NCI-H128 (cell line): ENCODE results near the gene APLP2.

ENCODE experiments used
- DNase-seq: peaks from one replicate; lab custom pipeline; 2025; ENCODE audit not compliant: unreplicated experiment; lab: John Stamatoyannopoulos, UW

APLP2 gene

DNA sequence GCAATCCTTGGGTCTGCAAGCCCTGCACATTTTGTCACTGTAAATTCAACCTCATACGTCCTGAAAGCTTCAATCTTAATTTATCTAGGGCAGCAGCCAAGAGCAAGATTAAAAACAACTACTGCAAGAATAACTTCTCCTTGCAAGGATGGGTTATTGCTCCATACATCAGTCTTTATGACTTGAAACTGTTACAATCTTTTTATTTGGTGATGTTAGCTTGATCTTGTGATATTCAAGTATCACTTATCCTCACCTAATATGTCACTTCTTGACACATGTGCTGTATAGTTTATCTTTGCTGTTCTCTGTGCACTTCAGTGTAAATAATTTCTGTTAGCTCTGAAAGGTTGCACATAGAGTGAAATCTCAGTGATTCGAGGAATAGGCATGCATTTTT lies 14.7 kb upstream of the APLP2 start:
- no peak for DNase-seq

DNA sequence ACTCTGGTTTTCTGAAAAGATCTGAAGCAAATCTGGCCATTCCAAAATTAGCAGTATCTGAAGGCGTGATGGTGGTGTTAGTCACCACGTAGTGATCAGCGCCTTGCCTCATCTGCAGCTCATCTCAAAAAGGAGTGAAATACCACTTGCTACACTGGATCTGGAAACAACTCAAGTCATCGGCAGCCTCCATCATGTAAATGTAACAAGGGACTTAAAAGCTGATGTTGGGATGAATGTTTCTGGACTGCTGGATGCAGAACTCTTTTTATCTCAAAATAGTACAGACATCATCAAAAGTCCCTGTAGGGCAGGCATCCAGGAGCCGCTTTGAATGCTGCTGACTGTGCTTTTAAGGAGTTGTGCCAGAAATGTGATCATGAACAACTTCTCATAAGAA lies 14.1 kb upstream of the APLP2 start:
- DNase-seq, result no peak

DNA sequence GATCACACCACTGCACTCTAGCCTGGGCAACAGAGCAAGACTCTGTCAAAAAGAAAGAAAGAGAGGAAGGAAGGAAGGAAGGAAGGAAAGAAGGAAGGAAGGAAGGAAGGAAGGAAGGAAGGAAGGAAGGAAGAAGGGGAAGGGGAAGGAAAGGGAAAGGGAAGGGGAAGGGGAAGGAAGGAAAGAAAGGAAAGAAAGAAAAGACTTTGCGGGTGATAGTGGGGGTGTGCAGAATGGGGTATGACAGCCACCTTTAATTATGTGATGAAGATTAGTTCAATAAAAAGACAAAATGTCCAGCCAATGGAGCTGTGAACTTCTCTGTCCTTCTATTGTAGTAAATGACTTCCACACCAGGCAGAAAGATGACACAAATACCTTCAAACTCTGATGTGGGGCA lies 8.7 kb upstream of the APLP2 start:
- DNase-seq, result no peak

DNA sequence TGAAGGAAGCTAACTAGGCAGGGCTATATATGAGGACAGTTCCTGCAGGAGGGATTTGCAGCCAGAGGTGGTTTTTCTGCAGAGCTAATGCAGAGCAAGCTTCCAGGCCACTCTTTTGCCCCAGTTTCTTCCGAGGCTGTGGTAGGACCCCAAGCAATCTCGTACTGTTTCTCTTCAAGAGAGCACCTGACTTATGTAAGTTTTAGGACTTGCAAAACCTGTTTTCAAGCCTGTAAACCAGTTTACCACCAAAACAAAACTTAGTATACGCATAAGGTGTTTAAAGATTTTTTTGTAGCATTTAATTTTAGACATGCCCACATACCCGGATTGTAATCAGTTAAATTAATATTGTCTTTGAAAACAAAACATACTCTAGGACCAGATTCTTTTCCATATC lies 7.7 kb upstream of the APLP2 start:
- DNase-seq, result no peak

DNA sequence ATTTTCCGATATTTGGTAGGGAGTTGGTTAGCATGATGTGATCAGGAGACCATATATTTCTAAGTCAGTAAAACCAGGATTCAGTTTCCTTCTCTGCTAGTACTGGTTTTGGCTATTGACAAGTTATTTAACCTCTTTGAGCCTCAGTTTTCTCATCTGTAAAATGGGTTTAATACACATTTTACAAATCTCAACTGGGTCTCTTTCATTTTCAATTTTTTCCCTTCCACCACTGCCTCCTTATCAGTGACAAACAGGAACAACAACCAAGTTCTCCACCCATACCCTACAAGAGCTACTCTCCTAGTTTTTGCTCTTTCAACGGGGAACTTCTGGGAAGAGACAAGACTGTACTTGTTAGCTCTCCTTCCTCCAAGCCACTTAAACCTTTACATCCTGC lies 6.2 kb upstream of the APLP2 start:
- DNase-seq, result no peak

DNA sequence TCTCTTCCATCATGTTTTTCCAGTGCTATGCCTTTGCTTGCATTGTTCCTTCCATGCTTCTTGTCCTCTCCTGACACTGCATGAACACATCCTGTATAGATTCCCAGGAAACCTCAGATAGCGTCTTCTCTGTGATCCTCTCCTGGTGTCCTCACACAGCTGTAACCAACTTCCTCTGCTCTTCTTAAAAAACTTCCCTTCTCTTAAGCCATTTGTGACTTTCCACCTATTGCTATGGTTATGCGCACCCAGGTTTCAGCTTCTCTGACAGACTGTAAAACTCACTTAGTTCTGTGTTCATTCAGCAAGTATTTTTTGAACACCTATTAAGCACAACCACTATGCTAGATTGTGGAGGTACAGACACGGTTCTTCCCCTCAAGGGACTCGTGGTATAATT lies 5.1 kb upstream of the APLP2 start:
- DNase-seq, result no peak

DNA sequence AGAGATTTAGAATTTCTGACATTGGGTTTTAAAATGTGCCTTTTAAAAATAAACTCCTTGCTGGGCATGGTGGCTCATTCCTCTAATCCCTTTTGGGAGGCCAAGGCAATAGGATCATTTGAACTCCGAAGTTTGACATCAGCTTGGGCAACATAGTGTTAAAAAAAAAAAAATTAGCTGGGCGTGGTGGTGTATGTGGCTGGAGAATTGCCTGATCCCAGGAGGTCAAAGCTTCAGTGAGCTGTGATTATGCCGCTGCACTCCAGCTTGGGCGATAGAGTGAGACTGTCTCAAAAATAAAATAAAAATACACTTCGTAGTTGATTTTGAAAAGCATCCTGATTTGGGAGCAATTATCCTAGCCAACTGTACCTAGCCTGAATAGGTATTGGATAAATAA lies 3.4 kb upstream of the APLP2 start:
- DNase-seq, result no peak

DNA sequence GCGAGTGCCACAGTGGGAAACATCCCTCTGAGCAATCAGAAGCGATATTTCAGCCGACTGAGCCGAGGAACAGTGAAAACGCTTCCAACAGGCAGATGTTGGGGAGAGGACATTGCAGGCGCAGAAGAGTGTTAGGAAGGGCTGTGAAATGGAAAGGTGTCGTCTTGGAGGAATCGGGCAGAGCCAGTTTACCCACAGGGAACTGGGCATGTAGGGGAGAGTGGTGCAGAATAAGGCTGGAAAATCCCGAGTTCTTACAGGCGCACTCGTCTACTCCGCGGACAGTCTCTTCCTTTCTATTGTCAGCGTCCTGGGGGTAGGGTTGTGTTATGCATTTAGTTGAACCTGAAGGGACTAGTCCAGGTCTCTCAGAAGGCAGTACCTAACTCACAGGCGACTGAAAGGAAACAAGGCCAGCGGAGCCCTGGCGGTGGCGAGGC lies 1.1 kb upstream of the APLP2 start:
- no peak for DNase-seq

DNA sequence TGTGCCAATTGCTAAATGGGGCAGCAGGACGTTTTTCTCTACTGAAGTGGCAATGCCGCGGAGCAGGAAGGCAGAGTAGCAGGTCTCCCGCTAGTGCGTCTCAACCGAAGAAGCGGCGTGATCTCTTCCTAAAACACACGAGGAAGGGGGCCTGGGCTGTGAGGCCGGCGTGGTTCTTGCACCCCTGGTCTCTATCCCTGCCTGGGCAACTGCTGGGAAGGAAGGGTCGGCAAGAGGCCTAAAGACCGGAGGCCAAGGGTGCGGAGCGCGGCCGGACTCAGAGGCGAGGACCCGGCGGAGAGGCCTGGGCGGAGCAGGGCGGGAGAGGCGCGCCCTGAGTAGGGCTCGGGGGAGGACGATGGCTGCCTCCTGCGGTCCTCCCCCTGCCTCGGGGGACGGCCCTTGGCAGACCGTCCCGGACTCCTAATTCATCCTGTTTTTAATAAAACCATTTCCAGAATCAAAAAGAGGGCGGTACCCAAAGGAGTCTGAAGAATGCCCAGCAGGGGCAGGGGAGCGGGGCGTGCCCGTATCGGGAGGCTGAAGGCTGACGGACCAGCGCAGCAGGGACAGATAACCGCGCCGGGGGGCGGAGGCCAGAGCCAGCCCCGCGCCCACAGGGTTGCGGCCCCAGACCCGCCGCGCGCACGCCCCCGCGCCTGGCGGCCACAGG lies 572 bp upstream of the APLP2 start:
- no peak for DNase-seq

DNA sequence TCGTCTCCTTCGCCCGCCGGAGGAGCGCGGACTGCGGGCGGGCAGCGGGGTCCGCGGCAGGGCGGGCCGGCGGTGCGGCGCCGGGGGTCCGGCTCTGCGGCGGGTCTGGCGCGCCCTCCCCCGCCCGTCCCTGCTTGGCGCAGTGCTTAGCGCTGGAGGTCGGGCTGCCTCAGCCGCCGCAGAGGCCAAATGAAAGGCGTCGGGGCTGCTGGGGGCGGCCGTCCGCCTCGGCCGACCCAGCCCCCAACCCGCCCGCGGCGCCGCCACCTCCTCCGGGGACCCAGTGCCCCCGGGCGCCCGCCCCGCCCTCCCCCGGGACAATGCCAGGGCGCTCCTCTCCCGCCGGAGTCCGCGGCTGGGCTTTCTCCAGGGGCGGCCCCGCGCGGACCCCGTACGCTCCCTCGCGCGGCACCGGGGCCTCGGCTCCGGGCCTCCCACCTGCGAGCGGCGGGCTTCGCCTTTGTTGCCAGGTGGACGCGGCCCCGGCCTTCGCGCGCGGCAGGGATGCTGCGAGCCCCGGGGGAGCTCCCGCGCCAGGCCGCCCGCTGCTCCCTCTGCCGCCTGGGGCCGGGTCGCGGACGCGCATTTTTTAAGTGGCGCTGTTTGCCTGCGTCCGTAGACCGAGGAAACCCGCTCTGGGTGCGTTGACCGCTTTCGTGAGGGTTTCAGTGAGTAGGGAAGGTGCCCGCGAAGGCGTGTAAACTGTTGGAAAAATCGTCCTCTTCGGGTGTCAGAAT lies 583 bp downstream of the APLP2 start:
- DNase-seq, result no peak

DNA sequence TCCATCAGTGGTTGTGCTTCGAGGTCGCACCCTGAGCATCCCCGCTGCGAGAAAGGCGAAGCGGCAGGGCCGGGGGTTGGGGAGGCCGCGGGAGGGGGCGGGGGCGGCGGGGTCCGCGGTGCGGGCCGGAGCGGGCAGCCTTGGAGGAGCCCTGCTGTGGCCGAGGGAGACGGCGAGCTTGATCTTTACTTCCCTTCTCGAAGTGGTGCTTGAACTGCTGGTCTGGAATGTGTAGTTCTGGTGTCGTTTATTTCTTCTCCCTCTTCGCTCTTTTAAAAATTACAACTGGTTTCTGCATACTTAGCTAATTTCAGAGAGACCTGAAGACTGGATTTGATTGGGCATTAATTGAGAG lies 1.1 kb downstream of the APLP2 start:
- no peak for DNase-seq

DNA sequence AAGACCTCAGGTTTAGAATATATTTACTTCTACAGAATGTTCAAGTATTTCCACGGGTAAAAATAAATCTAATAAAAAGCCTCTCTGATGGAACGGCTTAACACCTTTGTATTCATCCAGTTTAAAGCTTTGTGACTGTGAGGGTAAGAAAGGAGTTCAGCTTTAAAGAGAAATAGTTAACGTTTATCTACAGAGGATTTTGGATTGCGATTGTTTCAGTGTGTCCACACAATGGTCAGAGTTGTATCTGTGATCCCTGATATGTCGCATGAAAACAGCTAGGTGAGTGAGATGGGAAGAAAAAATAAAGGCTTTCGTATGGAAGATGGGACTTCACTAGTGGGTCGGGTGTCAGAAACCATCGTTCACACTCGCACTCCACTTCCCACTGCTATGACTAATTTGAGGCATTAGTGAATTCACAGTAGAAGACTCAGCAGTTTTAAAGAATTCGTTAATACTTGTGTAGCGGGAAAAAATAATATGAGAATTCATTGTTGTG lies 1.6 kb downstream of the APLP2 start:
- no peak for DNase-seq

DNA sequence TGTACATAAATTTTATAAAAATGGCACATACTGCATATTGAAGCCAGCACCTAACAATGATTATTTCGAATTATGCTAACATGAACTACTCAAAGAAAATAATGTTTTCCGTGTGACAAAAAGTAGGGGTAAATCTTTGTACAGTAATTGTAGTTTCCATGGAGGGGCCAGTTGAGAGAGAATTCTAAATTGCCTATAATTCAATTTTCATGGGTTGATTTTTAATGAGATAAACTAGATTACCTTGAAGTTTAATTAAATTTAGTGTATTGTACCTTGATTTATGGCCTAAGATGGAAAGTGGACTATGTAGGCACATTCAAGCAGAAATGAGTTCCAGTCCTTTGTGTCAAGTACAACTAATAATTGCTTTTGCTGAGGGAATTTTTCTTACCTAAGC lies 5.0 kb downstream of the APLP2 start:
- no peak for DNase-seq

DNA sequence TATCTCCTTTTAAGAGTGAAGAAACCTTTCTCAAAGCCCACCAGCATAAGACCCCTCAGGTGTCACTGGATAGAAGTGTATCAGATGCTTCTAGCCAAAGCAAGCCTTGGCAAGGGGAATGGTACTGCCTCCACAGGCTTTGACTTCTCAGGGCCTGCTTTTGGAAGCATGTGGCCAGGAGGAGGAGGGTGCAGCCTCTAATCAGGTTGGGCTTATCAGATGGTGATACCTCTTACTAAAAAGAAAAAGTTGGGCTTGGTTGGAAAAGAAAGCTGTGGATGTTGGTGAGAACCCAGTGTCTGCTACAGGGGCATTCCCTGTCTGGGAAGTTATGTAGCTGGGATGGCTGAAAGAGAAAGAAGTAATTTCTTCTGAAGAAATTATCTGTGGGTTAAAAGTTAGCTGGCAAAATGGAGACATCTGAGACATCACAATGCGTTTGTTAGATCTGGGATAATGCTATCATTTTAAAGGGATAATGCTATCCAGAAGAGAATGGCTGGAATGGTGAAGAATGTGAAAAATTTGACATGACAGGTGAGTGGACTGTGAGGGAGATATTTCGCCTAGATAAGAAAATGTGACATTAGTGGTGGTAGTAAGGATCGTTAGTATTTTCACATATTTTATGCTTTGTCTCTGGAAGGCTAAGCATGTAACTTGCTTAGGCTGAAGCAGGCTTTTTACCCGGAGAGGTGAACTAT lies 7.2 kb downstream of the APLP2 start:
- no peak for DNase-seq

DNA sequence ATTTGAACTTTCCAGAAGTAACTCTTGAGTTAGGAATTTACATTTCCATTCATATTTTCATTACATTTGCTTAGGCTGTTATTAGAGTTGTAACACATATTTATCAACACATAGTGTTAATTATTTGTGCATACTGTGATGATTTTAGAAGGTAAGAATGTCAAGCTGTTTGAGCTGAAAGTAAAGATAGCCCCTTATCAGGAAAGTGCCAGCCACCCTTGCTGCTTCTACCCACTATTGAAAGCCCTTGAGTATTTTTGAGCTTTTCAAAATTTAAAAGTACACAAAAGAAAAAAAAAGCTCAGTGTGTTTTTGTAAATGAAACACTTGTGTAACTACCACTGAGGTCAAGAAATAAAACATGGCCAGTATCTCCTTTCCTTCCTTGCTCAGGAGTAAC lies 8.0 kb downstream of the APLP2 start:
- no peak for DNase-seq

DNA sequence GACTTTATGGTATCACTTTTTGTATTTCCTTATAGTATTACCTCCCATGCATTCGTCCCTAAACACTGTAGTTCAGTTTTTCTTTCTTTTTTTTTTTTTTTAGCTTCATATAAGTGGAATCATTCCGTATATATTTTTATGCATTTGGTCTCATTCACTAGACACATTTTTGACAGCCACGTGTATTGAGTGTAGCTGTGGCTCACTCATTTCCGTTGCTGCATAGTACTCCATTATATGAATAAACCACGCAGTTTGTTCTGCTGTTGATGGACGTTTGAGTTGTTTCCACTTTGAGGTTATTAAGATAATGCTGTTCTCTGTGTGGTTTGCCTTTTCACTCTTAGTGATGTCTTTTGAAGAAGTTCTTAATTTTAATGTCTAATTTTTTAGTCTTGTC lies 8.4 kb downstream of the APLP2 start:
- DNase-seq, result no peak

DNA sequence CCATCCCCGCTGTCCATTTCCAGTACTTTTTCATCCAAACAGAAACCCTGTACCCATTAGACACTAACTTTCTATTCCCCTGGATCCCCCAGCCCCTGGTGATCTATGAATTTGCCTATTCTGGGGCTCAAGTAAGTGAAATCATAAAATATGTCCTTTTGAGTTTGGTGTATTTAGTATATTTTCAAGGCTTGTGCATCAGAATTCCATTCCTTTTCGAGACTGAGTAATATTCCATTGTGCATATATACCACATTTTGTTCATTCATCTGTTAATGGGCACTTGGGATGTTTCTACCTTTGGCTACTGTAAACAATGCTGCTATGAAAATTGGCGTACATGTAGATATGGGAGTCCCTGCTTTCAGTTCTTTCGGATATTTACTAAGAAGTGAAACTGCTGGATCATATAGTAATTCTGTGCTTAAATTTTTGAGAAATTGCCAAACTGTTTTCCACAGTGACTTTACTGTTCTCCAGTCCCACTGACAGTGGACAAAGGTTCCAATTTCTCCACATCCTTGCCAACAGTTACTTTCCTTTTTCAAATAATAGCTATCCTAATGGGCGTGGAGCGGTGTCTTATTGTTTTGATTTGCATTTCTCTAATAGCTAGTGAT lies 16.1 kb downstream of the APLP2 start:
- DNase-seq, result no peak

DNA sequence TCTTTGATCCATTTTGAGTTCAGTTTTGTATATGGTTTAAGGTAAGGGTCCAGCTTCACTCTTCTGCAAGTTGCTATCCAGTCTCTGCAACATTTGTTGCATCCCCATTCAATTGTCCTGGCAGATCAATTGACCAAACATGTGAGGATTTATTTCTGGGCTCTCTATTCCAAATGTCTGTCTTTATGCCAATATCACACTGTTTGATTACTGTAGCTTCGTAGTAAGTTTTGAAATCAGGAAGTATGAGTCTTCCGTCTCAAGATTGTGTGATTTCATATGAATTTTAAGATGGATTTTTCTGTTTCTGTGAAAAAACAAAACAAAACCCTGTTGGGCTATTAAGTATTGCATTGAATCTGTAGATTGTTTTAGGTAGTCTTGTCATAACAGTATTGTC lies 17.0 kb downstream of the APLP2 start:
- DNase-seq, result no peak

DNA sequence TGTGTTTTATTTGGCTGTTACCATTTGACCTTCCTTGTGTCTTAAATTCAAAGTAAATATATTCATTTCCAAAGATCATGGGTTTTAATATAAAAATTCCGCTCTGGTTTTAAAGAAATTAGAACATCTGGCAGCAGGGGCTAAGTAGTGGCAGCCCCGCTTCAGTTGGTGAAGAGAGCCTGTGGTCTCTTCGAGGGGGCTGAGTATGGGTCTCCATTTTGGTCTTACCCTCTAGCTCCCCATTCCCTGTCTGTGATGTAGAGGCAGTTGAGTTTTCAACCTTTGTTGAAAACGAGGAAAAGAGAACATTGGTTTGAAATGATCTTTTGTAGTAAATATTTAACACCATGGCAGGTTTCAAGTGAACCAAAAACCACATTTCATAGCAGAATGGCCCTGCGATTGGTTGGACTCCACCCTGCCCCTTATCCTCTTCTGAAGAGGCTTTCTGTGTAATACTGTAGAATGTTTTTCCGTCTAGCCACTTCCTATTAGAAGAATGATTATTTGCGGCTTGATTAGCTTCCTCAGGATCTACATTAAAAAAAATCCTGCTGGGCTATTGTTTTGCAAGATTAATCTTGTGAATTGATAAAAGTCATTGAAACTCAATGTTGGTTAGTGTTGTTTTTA lies 17.7 kb downstream of the APLP2 start:
- DNase-seq, result no peak

DNA sequence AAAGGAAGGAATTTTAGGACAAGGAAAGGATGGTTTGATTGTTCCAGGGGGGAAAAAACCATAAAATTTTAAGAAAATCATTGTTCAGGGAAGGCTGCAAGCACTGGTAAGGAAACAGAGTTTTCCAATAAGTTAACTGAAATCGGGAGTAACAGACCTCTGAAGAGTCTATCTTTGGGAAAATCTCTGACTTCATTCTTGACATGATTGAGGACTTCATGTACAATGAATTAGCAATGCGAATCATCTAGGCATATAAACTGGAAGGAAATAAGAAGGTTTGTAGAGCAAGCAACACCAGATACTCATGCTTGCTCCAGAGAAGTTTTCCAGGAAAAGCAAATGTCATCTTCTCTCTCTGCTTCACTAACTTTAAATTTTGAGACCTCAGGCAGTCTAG lies 18.5 kb downstream of the APLP2 start:
- DNase-seq, result no peak

DNA sequence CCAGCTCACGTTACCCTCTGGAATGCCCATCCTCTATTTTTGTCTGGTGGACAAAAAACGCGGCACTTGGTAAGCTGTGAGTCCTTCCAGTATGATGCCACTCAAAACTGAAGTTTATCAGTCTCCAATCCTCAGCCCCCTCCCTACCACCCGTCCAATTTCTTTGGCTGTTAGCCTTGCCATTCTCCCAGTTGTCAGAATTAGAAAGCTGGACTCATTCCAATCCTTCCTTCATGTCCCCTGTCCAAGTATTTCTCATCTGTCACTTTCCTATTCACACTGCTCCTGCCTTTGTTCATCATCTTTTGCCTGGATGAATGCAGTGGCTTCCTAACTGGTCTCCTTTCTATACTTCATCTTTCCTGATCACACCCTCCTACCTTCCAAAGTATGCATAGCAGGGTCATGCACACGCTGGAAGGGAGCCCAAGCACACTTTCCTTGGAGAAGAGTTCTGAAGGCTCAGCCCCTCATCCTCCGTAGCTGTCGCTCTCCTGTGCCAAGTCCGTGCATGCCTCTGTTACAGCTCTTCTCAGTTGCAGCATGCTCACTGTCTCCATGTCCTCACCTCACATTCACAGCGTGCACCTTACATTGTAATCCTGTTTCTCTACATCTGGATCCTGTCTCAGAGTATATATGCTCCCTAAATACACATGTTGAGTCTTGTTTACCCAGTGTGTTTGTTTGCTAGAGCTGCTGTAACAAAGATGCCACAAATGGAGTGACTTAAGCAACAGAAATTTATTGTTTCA lies 19.4 kb downstream of the APLP2 start:
- DNase-seq, result no peak
